Activated gamma-delta T cell treated with Interleukin-2 at 50 U/mL for 16 hours (primary cell): Measurements from ENCODE around the gene GLE1.

Experiments used
- DNase-seq: peaks from one replicate; pipeline ENCODE4 v3.0.0-alpha.2; 2020

Gene GLE1

GRCh38 chr9:128504485-128505413, at the start of gene GLE1:
Gene GLE1, plus strand, starts transcription at chr9:128504719. Its CDS starts 87 bp downstream, at chr9:128504806.
- peak; percentile 98 for DNase-seq

- DNase-seq, result no peak
These were observed 49.5 kb upstream of the GLE1 start for GRCh38 chr9:128454991-128455390.

- peak; percentile 99 for DNase-seq
These were observed 48.5 kb upstream of the GLE1 start, which contains the start of gene ODF2 for GRCh38 chr9:128455849-128456612. Gene ODF2, plus strand, starts transcription at chr9:128456006. Its CDS starts 86 bp downstream, at chr9:128456092.

GRCh38 chr9:128456613-128457061, 47.9 kb upstream of the GLE1 start:
- DNase-seq, result peak; percentile 59

- DNase-seq, result no peak
These were observed 47.3 kb upstream of the GLE1 start for GRCh38 chr9:128457207-128457606.

GRCh38 chr9:128459011-128459410, 45.5 kb upstream of the GLE1 start:
- DNase-seq, result no peak

DNA sequence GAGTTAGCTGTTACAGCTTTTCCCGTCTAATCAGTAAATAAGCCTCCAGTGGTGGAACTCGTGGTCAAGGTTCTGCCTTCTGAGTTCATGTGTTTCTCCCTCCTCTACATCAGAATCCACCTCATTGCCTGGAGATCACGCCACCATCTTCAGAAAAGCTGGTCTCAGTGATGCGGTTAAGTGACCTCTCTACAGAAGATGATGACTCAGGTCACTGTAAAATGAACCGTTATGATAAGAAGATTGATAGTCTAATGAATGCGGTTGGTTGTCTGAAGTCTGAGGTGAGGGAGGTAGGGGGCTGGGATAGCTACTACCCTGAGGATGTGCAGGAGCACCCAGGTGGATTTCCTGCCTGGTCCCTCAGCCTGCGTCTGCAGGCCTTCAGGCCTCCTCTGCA, 35.4 kb upstream of the GLE1 start:
- no peak for DNase-seq

DNA sequence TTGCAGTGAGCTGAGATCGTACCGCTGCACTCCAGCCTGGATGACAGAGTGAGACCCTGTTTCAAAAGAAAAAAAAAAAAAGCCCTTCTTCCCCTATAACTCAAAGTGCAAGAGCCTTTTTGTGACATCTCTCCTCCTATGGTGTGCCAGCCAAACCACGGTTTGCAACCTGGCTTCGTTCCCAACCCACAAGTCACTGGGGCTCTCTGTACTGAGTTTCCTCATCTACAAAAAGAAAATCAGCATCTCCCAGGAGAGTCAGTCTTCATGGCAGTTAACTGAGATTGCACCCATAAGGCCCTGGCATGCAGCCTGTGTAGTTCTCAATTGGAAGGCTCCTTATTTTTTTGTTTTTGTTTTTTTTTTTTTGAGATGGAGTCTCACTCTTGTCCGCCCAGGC, 34.0 kb upstream of the GLE1 start:
- no peak for DNase-seq

- no peak for DNase-seq
These were observed 31.4 kb upstream of the GLE1 start for GRCh38 chr9:128473104-128473503.

DNA sequence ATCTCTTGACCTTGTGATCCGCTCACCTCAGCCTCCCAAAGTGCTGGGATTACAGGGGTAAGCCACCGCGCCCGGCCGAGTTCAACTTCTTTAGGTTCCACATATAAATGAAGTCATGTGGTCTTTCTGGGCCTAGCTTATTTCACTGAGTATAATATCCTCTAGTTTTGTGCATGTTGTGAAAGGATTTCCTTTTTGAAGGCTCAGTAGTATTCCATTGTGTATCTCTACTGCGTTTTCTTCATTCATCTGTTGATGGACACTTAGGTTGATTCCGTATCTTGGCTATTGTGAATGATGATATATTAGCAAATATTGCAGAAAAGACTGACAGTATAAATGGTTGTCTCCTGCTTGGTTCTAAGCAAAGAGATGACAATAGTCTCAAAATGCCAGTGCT, 28.7 kb upstream of the GLE1 start:
- no peak for DNase-seq

GRCh38 chr9:128479262-128479661, 25.3 kb upstream of the GLE1 start:
- no peak for DNase-seq

- DNase-seq, result no peak
These were observed 23.0 kb upstream of the GLE1 start for GRCh38 chr9:128481561-128481960.

GRCh38 chr9:128482186-128482585, 22.3 kb upstream of the GLE1 start:
- DNase-seq, result no peak

GRCh38 chr9:128484686-128485413, 19.7 kb upstream of the GLE1 start:
- no peak for DNase-seq

- no peak for DNase-seq
These were observed 19.1 kb upstream of the GLE1 start for GRCh38 chr9:128485414-128485855.

- no peak for DNase-seq
These were observed 18.3 kb upstream of the GLE1 start for GRCh38 chr9:128486201-128486600.

DNA sequence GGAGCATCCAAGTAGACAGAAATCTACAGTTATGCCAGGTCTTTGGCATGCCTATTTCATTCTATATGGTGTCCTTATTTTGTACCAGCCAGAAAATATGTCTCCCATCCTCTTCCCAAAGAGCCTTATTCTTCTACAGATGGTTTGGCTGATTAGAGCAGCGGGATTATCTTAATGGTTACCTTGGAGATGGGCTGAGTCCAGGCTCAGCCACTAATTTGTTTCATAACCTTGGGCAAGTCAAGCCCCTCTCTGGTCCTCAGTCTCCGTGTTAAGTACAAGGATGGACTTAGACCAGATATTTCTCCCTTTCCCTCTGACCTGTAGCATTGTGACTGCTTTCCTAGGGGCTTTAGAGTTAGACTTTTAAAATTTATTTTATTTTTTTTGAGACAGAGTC, 11.1 kb upstream of the GLE1 start:
- no peak for DNase-seq

GRCh38 chr9:128494108-128494745, 10.3 kb upstream of the GLE1 start:
- peak; percentile 24 for DNase-seq

DNA sequence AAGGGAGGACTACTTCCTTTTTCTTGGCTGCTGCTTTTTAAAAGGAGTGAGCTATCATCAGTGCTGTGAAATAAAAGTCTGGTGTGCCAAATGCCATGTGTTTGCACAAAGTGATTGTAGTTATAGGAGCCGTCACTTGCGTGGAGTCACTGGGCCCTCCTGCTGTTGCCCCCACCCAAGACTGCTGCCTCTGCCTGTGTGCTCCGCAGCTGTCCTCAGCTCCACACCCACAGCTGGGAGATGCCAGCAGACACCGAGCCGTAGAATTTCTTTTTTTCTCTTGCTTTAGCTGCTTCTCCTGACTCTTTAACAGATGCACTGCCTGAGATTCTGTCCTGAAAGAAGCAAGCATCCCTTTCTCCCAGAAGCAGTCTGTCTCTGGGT, 9.8 kb upstream of the GLE1 start:
- DNase-seq, result no peak

GRCh38 chr9:128495296-128495695, 9.2 kb upstream of the GLE1 start:
- no peak for DNase-seq

- no peak for DNase-seq
These were observed 8.6 kb upstream of the GLE1 start for GRCh38 chr9:128495804-128496417.
